Eye (tissue), 1 donor: ENCODE results near the gene RPS6KC1.

Experiments used
- DNase-seq: peaks from one replicate; pipeline ENCODE4 v3.0.0-alpha.2; 2015

Gene RPS6KC1

GRCh38 chr1:213247038-213247437, 196.0 kb downstream of the RPS6KC1 start:
- DNase-seq: no peak

DNA sequence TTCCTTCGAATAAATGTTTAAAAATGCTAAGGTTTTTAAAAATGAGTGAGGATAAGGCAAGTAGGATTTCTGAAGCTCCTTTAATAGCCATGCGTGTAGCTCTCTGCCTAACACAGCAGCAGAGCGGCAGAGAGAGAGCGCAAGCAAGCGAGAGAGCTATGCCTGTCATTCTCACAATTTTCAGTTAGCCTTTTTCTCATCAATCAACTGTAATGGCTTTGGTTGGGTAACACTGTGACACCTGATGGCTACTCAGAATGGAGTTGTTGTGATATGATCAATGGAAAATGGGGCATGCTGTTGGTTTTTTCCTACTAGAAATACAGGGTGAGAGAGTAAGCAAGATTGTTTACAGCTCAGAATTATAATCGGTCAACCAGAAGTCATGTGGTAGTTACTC, 198.4 kb downstream of the RPS6KC1 start:
- DNase-seq: no peak

- DNase-seq: no peak
These were observed 199.0 kb downstream of the RPS6KC1 start for GRCh38 chr1:213250041-213250440.

- no peak for DNase-seq
These were observed 199.4 kb downstream of the RPS6KC1 start for GRCh38 chr1:213250446-213250845.

DNA sequence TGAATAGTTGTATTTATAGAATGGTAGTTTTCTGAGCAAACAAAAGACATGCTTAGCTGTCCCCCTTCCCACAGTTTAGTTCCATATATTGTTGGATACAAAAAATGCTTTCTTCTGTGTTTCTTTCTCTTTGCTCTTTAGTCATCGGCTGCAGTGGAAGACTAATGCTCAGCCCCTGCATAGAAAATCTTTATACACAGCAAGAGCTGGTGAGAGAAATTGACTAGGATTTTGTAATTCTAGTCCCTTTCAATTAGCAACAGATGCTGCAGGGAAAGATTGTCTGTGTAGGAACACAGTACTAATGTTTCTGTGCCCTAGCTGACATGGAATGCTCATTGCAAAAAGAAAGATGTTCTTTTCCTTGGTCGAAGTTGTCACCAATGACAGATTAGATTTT, 200.9 kb downstream of the RPS6KC1 start:
- no peak for DNase-seq

DNA sequence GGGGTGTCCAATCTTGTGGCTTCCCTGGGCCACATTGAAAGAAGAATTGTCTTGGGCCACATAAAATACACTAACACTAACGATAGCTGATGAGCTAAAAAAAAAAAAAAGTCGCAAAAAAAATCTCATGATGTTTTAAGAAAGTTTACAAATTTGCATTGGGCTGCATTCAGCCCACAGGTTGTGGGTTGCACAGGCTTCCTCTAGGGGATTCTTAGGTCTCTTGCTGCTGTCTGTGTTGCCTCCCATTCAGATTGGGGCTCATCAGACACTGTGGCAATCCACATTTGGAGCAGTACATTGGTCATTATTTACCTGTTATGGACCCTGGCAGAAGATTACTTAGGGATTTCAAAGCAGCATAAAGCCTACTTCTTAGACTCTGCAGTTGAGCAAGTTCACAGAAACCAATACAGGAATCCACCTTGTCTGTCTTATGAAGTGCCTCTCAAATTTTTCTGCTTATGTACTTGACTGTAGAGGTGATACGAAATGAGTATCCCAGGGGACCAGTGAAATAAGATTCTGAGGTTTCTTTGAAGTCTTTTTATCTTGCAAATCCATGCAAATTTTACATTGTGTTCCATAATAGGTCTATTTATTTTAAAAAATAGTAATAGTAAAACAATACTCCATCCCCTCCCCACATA, 205.5 kb downstream of the RPS6KC1 start:
- DNase-seq: no peak

DNA sequence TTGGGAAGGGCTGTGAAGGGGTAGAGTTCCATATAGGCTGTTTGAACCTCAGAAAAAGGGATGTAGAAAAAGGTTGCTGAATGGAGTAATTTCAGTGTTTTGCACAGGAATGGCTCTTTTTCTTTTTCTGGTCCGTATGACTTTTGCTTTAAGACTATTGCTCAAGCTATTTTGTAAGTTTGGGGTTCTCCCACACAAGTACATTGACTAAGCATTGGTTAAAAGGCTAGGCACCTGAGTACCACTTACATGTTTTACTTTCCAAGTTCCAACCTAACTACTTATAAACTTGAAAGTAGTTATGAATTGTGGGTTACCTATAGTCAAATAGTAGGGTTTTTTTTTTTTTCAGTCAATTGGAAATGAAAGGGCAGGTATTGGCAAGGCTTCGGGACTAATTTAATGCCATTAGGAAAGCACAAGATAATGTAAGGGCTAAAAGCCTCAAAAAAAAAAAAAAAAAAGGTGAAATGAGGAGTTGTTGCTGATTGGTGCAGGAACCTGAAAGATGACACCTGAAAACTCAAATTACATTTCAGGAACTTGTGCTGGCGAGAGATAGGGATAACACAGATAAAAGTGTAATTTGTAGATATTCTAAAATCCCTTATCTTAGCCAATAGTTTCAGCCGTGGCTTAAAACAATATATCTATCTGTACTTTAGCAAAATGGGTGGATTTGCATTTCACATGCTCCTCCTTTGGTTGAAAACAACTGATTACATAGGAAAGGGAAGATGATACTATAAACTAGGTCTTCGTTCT, 209.5 kb downstream of the RPS6KC1 start:
- DNase-seq: no peak

- no peak for DNase-seq
These were observed 213.5 kb downstream of the RPS6KC1 start for GRCh38 chr1:213264531-213264930.

DNA sequence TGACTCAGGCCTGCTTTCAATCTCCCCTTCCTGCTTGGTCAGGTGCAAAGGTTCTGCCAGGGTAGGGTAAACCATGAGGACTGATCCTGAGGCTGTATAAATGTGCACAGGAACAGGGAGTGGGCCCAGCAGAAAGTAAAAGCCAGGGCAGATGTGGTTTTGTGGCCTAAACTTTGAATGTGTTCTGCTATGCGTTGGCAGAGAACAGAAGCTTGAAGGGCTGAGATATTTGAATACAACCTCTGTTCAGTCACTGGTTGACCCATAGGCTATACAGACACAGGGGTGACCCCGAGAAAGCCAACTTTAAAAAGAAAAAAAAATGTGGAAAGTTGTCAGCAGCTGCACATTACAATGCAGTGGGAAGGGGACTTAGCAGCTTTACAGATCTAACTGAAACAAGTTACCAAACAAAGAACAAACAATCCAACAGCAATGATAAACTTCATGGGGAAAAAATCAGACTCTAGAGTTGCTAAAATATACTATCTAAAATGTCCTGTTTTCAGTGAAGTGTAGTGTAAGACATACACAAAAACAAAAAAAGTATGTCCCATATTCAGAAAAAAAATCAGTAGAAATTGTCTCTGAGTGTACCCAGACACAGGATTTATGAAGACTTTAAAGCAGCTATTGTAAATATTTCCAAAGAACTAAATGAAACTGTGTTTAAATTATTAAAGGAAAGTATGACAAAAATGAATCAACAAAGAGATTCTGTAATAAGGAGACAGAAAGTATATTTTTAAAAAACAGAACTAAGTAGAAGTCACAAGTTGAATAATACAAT, 216.1 kb downstream of the RPS6KC1 start:
- no peak for DNase-seq

- DNase-seq: no peak
These were observed 217.2 kb downstream of the RPS6KC1 start for GRCh38 chr1:213268221-213268620.

DNA sequence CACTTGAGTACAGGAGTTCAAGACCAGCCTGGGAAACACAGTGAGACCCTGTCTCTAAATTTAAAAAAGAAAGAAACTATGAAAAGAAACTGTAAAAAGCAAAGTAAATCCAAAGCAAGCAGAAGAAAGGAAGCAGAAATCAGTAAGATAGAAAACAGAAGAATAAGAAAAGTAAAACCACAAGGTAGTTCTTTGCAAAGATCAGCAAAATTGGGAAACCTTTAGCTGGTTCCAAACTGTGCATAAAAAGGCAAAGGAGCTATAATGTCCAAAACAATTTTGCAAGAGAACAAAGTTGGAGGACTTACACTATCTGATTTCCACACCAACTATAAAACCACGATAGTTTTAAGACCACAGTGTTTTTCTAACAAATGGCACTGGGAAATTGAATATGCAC, 218.8 kb downstream of the RPS6KC1 start:
- DNase-seq: no peak

DNA sequence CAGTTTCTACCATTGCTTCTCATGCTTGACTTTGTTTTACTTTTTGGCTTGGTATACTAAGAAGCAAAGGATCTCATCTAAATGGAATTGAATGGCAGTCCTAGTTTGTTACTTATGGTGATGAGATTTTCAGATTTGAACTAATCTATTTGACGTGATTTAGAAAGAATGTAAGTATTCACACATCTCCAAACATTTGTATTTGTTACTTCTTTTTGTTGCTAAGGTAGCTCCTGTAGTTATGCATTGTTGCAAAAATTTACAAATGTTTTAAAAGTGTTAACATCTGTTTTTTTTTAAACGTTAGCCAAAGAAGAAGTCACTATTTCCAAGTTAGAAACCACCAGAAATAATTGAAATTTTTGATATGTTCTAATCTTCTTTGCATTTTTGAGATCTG, 222.5 kb downstream of the RPS6KC1 start:
- no peak for DNase-seq

- no peak for DNase-seq
These were observed 223.1 kb downstream of the RPS6KC1 start for GRCh38 chr1:213274140-213274539.

- no peak for DNase-seq
These were observed 224.3 kb downstream of the RPS6KC1 start for GRCh38 chr1:213275293-213275692.

GRCh38 chr1:213276236-213276635, 225.2 kb downstream of the RPS6KC1 start:
- DNase-seq: no peak

- no peak for DNase-seq
These were observed 226.0 kb downstream of the RPS6KC1 start for GRCh38 chr1:213277036-213277435.

DNA sequence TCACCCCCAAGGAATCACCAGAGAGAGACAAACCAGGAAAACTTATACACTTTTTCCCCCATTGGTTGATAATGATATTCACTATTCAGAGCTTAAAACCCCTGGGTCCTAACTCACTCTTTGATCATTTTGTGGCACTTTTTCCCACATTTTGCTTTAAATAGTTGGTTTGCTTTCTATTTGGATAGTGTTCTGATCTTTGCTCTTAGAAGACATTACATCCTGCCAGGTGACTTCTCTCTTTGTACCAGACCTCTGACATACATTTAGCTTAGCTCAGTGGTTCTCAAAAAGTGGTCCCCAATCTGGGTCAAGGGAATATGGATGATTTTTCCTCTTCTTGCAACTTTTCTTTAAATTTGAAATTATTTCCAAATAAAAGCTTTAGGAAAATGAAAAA, 228.4 kb downstream of the RPS6KC1 start:
- DNase-seq: no peak

DNA sequence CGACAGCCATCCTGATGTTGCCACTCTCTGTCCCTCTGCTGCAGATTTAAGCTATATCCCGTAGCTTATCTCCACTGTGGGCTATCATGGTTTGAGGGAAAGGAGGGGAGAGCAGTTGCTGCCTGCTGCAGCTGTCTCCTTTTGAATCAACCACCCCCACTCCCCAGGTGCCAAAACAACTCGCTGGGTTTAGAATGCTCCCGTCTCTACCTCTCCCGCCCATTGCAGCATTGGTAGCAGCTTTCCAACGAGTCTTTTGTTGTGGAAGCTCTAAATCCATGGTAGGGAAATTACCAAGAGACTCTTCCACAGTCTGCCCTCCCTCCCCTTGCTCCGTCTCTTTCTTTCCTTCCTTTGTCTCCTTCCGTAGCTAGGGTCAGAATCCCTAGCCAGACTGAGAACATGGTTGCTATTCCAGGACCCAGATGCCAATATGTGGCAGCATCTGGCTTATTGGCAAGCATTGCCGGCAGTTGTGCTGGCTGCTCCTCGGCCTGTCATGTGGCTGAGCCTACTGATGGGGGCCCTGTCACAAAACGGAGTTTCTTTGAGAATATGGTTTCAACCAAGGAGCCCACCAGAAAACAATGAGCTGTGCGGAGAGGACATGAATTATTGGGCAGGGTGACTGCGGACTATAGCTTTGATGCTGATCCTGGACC, 230.7 kb downstream of the RPS6KC1 start:
- DNase-seq: peak; percentile 8

DNA sequence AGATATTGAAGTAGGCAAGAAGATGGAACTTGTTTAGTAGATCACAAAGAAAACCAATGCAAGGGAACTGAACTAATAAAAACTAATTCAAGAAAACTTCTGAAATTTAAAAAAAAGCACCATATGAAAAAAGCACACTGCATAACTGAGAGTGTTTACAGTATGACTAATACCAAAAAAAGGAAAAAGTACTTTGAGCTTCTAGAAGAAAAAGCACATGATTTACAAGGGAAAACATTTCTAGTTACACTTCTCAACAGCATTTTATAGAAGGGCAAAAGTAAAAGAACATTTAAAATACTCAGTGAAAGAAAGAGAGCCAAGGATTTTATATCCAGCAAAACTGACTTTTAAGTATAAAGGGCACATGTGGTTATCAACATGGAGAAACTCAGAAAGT, 233.6 kb downstream of the RPS6KC1 start:
- DNase-seq: no peak

GRCh38 chr1:213286235-213286634, 235.2 kb downstream of the RPS6KC1 start:
- no peak for DNase-seq

GRCh38 chr1:213287987-213288386, 236.9 kb downstream of the RPS6KC1 start:
- DNase-seq: no peak

DNA sequence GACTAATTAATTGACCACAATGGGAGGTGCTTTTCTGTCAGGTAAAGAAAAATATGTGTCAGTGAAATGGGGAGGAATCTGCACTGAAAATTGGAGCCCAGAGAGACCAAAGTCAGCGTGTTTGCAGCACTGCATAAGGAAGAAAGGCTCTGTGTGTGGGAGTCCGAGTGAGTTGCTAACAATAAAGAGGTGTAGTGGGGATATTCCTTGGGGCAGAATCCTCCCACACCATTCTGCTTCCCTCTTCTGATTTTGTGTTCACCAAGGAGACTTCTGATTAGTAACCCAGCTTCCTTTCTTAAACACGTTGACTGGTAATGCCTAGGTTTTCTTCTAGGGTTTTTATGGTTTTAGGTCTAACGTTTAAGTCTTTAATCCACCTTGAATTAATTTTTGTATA, 240.5 kb downstream of the RPS6KC1 start:
- DNase-seq: no peak

DNA sequence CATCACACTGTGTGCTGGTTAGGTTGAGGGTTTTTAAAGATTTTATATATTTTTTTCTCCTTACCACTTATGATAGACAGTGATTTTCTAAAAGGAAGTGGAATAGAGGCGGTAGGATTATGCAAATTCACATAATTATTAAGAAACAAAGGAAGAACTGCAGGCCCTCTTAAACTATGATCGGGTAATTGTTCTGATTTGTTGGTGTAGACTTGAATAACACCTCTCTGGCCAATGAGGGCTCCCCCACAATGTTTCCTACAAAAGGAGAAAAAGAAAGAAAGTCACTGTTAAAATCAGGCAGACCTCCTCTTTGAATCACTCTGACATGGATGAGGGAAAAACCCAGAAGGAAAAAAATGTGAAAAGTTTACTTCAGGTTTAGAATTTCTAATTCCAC, 241.6 kb downstream of the RPS6KC1 start:
- no peak for DNase-seq
